ENCODE results near the gene HDAC9. TPM values are rescaled to one million over a fixed set of nuclear protein-coding genes. Genes with fewer than 3 reads are reported as not detected.

Gene HDAC9
- total RNA-seq, 2 donors from 2014 or later, result 4.9 to 6.5 TPM

DNA sequence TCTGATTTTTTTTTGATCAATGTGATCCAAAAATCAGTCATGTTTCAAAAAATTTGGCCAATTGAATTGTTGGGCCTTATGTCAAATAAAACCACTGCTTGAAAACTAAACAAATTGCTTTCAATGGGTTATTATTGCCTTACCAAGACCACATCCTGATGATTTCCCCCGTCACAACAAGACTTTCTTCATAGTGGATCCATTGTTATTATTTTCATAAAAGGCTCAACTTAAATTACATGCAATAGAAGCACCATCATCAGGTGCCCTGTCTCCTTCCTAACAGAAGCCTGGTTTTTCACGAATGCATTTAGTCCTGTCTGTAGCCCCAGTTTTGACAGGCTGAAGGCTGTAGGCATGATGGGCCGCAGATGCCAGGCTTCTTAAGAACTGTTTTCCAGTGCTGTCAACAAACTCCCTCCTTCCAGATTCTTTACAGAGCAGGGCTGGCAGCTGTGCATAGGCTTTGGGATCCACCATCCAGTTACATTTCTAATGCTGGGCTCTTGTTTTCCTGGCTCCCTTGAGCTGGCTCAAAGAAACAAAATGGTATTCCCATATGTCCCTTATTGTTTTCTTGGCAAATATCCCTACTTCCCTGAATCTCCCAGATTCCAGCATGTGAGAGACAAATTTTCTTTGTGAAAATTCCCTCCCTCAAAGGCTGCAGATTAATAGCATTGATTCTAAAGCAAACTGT lies 319.9 kb downstream of the HDAC9 start:
- Mint-ChIP-seq H3K27ac (no peak overlapping the region), H3K36me3 (ENCODE audit: low read depth) (no peaks in the 10 kb centered on the region), H3K4me3 (no peak overlapping the region), H3K27me3 (no peaks in the 10 kb centered on the region), H3K4me1 (no peaks in the 10 kb centered on the region)
- no peak for DNase-seq
- no peak for ATAC-seq
- H3K9me3 ChIP-seq (ENCODE audit: control insufficient read depth, low read length, poor library complexity, severe bottlenecking), result no peaks in the 10 kb centered on the region

DNA sequence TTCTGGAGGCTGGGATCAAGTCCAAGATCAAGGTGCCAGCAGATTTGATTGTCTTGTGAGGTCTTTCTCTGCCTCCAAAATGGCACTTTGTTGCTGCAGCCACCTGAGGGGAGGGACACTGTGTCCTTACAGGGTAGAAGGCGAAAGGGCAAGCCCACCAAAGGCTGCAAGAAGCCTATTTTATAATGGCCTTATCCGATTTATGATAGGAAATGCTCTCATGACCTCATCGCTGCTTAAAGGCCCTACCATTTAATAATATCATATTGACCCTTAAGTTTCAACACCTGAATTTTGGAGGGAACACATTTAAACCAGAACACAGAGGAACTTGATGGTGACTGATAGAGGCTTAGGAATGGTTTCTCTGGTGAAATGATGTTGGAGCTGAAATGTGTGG lies 325.4 kb downstream of the HDAC9 start:
- Mint-ChIP-seq H3K36me3 (ENCODE audit: low read depth) (no peaks in the 10 kb centered on the region), H3K4me1 (no peaks in the 10 kb centered on the region), H3K27me3 (no peaks in the 10 kb centered on the region), H3K4me3 (no peak overlapping the region), H3K27ac (no peak overlapping the region)
- DNase-seq (no peak), ATAC-seq (no peak)
- H3K9me3 ChIP-seq (ENCODE audit: control insufficient read depth, low read length, poor library complexity, severe bottlenecking), result no peaks in the 10 kb centered on the region

DNA sequence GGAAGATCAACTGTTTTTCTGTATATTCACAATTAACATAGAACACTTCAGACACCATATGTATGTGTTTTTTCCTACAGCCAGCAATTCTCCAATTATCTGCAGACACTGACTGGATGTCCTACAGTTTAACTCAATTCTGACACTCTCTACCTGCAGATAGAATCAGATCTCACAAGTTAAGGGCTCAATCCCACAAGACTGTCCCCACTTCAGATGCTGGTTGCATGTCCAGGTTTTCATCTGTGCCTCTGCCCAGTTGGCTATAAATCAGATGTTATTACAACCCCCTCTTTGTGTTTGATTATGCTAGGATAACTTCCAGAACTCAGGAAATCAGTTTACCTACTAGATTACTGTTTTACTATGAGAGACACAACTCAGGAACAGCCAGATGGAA lies 326.0 kb downstream of the HDAC9 start:
- Mint-ChIP-seq H3K4me3 (no peak overlapping the region), H3K4me1 (no peaks in the 10 kb centered on the region)

DNA sequence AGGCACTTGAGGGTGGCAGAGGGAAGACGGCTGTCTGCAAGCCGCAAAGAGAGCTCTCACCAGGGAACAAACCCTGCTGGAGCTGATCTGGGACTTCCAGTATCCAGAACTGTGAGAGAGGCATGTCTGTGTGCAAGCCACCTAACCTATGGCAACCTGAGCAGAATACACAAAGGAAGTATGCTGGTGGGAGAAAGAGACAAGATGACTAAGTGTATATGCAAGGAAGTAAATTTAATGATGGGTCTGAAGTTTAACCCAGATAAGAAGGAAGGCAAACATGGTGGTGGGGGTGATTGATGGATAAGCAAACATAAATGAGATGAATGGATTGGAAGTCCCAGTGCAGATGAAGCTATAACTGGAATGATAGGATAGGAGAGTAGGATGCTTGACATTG lies 328.6 kb downstream of the HDAC9 start:
- no peaks in the 10 kb centered on the region for H3K9me3 ChIP-seq (ENCODE audit: control insufficient read depth, low read length, poor library complexity, severe bottlenecking)
- no peak overlapping the region for H3K4me3 Mint-ChIP-seq
- ATAC-seq (no peak), DNase-seq (no peak)
- H3K36me3 Mint-ChIP-seq (ENCODE audit: low read depth), result no peaks in the 10 kb centered on the region
- no peak overlapping the region for H3K27ac Mint-ChIP-seq
- H3K4me1 Mint-ChIP-seq, result no peaks in the 10 kb centered on the region
- H3K27me3 Mint-ChIP-seq, result no peaks in the 10 kb centered on the region

More for the DNA sequence above, 326.0 kb downstream of the HDAC9 start:
- no peak for ATAC-seq
- no peaks in the 10 kb centered on the region for H3K9me3 ChIP-seq (ENCODE audit: control insufficient read depth, low read length, poor library complexity, severe bottlenecking)
- H3K27ac Mint-ChIP-seq, result no peak overlapping the region
- no peak for DNase-seq
- H3K27me3 Mint-ChIP-seq, result no peaks in the 10 kb centered on the region
- no peaks in the 10 kb centered on the region for H3K36me3 Mint-ChIP-seq (ENCODE audit: low read depth)

DNA sequence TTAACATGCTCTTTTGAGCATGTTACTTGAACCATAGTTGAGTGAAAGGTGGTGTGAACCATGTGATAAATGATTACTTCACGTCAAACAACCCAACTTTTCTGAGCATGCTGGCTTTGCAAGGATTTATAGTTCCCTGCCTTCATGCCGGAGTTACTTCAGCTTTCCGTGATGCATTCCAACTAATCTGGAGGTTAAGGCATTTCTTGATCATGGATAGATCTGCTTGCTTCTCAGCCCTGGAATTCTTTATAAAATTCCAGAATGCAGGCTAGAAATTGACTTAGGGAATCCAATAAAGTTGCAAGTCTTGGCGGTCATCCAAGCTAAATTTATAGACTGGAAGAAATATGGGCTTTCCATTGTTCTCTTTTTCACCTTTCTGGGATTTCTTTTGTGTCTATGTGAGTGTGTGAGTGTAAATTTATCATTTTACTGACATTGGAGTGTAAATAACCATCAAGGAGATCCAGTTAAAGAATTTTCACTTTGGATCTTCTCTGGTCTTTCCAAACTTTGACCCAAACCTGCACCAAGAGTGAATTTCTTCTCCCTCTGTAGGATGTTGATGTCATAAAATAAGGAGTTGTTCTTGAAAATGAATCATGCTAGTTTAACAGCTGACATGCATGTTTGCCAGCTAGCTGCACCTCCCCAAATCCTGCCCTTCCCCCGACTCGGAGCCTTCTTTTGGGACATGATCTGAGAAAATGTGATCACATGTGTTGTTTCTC lies 332.9 kb downstream of the HDAC9 start:
- Mint-ChIP-seq H3K36me3 (ENCODE audit: low read depth) (no peaks in the 10 kb centered on the region), H3K4me1 (no peaks in the 10 kb centered on the region), H3K4me3 (no peak overlapping the region), H3K27me3 (no peaks in the 10 kb centered on the region), H3K27ac (no peak overlapping the region)
- no peaks in the 10 kb centered on the region for H3K9me3 ChIP-seq (ENCODE audit: control insufficient read depth, low read length, poor library complexity, severe bottlenecking)
- no peak for DNase-seq
- ATAC-seq, result no peak

DNA sequence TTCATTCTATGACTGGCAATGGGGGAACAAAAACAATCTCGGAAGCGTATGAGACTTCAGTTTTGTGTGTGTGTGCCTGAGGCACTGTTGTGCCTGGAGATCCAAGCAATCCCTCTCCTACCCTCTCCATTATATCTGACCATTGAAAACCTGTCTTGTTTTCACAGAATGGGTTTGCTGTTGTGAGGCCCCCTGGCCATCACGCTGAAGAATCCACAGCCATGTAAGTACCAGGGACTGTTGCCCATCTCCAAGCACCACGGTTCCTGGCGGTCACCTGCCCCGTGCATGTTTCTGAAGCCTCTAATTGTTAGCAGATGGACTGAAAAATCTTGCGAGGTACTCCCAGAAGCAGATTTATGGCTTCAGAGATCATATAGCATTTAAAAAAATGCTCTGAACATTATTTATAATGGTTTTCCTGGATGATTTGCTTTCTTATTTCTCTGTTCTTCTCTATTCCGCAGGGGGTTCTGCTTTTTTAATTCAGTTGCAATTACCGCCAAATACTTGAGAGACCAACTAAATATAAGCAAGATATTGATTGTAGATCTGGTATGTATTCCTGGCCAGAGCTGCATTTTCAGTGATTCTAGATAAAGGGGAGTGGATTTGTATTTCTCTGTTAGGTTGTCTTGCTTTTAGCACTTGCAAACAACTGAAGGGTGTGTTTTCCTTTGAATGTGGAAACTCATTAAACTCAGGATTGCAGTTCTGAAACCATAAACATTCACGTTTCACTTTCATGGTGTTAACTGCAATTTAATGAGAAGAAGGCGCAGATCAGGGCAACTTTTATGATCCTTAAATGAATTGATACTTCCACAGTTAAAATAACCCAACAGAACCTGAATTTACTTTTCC lies 333.7 kb downstream of the HDAC9 start:
- Mint-ChIP-seq H3K4me1 (no peaks in the 10 kb centered on the region), H3K27me3 (no peaks in the 10 kb centered on the region), H3K4me3 (no peak overlapping the region), H3K36me3 (ENCODE audit: low read depth) (no peaks in the 10 kb centered on the region), H3K27ac (no peak overlapping the region)
- DNase-seq (no peak), ATAC-seq (no peak)
- H3K9me3 ChIP-seq (ENCODE audit: control insufficient read depth, low read length, poor library complexity, severe bottlenecking), result no peaks in the 10 kb centered on the region

DNA sequence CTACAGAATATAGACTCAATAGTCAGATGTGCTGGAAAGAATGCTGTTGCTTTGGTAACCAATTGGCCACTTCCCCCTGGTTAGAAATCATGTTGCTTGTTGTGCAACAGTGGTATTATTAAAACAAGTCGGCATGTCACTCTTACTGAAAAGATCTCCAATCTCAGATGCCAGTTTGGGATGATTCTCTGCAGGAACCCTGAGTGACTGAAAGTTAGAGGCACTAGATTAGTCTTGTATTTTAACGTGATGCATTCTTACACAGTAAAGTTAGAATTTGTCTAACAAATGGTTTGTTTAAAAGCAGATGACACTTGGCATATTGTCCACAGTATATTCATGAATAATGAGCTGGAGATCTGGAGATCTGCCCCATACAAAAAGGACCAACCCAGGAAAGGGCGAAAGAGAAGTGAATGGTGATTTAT lies 334.3 kb downstream of the HDAC9 start:
- H3K27ac Mint-ChIP-seq, result no peak overlapping the region
- no peak for ATAC-seq
- H3K4me3 Mint-ChIP-seq, result no peak overlapping the region
- no peaks in the 10 kb centered on the region for H3K36me3 Mint-ChIP-seq (ENCODE audit: low read depth)
- peaks cover 1% of the 10 kb centered on the region for H3K9me3 ChIP-seq (ENCODE audit: control insufficient read depth, low read length, poor library complexity, severe bottlenecking)
- no peak for DNase-seq
- H3K27me3 Mint-ChIP-seq, result no peaks in the 10 kb centered on the region
- no peaks in the 10 kb centered on the region for H3K4me1 Mint-ChIP-seq

DNA sequence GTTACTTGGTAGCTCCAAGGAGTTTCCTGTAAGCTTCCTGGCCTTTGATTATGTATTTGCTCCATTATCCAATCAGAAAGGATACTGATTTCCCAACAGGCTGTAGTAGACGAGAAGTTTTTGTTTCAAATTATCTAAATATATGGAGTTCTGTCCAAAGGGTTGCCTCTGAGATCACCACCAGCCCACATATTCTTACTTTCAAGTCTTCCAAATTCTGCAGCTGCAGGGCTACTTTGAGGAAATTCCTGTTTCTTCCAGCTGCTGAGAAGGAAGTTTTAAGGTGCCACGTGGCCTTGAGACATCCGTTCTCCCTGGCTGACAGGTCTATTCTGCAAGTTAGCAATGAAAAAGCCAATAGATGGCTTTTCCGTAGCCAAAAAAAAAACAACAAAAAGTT lies 335.9 kb downstream of the HDAC9 start:
- Mint-ChIP-seq H3K27ac (no peak overlapping the region), H3K4me1 (no peaks in the 10 kb centered on the region), H3K4me3 (no peak overlapping the region), H3K27me3 (no peaks in the 10 kb centered on the region), H3K36me3 (ENCODE audit: low read depth) (no peaks in the 10 kb centered on the region)
- peaks cover 4% of the 10 kb centered on the region for H3K9me3 ChIP-seq (ENCODE audit: control insufficient read depth, low read length, poor library complexity, severe bottlenecking)
- no peak for DNase-seq
- ATAC-seq, result no peak

DNA sequence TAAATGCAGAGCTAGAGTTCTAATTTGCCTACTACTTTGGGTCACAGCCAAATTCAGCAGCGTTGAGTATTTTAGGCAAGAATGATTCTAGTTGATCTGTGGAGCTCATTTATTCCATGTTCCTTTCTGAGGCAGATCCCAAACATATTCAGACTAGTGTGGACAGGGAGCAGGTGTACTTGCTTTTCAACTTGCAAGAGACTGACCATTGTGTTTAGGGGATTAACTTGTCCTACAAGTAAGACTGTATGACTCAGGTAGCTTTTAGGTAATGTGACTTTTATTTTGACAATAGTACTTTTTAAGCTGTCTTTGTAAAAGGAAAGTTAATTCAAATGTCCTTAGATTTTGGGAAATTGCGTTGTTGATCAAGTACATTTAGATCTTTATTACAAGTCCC lies 336.4 kb downstream of the HDAC9 start:
- no peaks in the 10 kb centered on the region for H3K36me3 Mint-ChIP-seq (ENCODE audit: low read depth)
- H3K27ac Mint-ChIP-seq, result no peak overlapping the region
- ATAC-seq (no peak), DNase-seq (no peak)
- H3K4me3 Mint-ChIP-seq, result no peak overlapping the region
- peaks cover 4% of the 10 kb centered on the region for H3K9me3 ChIP-seq (ENCODE audit: control insufficient read depth, low read length, poor library complexity, severe bottlenecking)
- no peaks in the 10 kb centered on the region for H3K4me1 Mint-ChIP-seq
- H3K27me3 Mint-ChIP-seq, result no peaks in the 10 kb centered on the region

DNA sequence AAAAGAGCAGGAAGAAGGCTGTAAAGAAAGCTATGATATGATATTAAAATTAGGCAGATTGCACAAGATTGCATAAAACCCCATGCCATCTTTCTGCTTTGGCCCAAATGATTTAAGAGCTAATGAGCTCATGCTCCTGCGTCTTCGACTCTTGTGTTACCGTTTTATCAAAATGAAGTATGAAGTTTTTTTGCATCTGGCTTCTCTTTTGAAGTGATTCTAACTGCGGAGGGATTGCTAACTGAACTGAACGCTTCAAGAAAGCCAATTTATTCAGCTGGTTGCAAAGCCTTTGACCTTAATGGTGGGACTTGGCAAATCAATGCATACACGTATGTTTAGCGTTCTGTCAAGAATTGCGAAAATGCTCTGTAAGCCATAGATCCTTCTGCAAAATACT lies 339.0 kb downstream of the HDAC9 start:
- H3K36me3 Mint-ChIP-seq (ENCODE audit: low read depth), result no peaks in the 10 kb centered on the region
- H3K27me3 Mint-ChIP-seq, result no peaks in the 10 kb centered on the region
- no peak overlapping the region for H3K4me3 Mint-ChIP-seq
- no peaks in the 10 kb centered on the region for H3K4me1 Mint-ChIP-seq
- DNase-seq, result no peak
- no peak overlapping the region for H3K27ac Mint-ChIP-seq
- peaks cover 4% of the 10 kb centered on the region for H3K9me3 ChIP-seq (ENCODE audit: control insufficient read depth, low read length, poor library complexity, severe bottlenecking)
- ATAC-seq, result no peak

DNA sequence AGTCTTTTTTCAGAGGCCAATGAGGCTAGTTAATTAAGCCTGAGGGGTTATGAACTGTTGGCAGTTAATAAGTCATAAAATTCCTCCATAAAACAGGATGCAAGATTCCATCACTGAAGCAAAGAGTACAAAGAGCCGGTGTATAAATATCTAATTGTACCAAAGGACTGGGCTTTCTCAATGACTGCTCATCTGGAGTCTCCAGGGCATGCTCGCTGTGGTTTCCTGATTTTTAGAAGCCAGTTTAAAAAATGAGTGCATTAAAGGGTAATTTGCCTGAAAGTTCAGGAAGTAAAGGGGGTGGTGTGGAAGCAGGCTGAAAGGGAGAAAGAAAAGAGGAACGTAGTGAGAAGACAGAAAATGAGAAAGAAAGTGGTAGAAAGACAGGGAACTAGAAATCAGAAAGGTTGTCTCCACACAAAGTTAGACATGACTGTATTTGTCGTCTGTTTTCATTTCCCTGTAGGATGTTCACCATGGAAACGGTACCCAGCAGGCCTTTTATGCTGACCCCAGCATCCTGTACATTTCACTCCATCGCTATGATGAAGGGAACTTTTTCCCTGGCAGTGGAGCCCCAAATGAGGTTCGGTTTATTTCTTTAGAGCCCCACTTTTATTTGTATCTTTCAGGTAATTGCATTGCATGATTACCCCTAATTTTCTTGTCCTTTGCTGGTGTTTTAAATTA lies 339.6 kb downstream of the HDAC9 start:
- ATAC-seq (no peak), DNase-seq (no peak)
- Mint-ChIP-seq H3K4me1 (no peaks in the 10 kb centered on the region), H3K36me3 (ENCODE audit: low read depth) (no peaks in the 10 kb centered on the region), H3K4me3 (no peak overlapping the region), H3K27ac (no peak overlapping the region), H3K27me3 (no peaks in the 10 kb centered on the region)
- peaks cover 4% of the 10 kb centered on the region for H3K9me3 ChIP-seq (ENCODE audit: control insufficient read depth, low read length, poor library complexity, severe bottlenecking)

DNA sequence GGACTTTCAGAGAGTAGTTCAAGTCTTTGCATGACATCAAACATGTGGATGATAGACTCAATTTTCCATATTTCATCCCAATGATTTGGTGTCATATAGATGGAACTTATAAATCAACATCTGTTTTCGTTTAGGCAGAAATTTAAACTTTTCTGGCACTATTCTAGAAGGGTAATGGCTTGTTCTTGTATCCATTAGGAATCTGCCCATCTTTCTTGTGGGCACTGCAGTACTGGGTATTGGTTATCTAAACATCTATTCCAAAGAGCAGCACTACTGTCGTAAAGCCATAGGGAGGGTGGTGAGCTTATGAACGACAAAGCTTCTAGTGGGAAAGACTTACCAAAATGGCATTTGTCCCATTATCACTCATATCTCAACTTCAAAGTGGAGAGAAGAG lies 348.4 kb downstream of the HDAC9 start:
- ATAC-seq, result no peak
- H3K9me3 ChIP-seq (ENCODE audit: control insufficient read depth, low read length, poor library complexity, severe bottlenecking), result no peaks in the 10 kb centered on the region
- DNase-seq, result no peak
- Mint-ChIP-seq H3K4me3 (no peak overlapping the region), H3K4me1 (no peaks in the 10 kb centered on the region), H3K27ac (no peak overlapping the region), H3K36me3 (ENCODE audit: low read depth) (no peaks in the 10 kb centered on the region), H3K27me3 (no peaks in the 10 kb centered on the region)

DNA sequence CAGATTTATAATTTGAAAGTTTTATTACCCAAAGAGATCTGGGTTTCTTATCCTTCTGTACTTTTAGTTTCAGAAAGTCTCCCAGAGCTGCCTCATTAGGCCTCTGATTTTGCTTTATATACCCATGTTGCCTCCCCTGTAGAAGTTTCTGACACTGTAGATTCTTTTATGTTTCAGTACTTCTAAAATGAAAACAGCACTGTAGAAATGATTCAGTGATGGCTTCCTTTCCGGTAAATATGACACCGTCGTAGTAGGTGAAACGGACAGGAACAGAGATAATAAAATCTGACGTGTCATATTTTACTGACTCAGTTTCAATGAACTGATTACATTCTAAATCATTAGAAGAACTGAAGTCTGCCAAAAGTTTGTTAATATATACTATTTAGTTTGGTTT lies 349.2 kb downstream of the HDAC9 start:
- H3K9me3 ChIP-seq (ENCODE audit: control insufficient read depth, low read length, poor library complexity, severe bottlenecking), result no peaks in the 10 kb centered on the region
- Mint-ChIP-seq H3K27me3 (no peaks in the 10 kb centered on the region), H3K36me3 (ENCODE audit: low read depth) (no peaks in the 10 kb centered on the region), H3K27ac (no peak overlapping the region), H3K4me1 (no peaks in the 10 kb centered on the region), H3K4me3 (no peak overlapping the region)
- DNase-seq (no peak), ATAC-seq (no peak)
